HepG2 (cell line): ENCODE measurements around the gene KCNJ2. TPM values are rescaled to one million over a fixed set of nuclear protein-coding genes. Genes with fewer than 3 reads are reported as not detected.

Source experiments
- ATAC-seq: fragments of 200-7000 bp; cut with Tn5 transposase; 3 replicates; pipeline ENCODE4 v1.9.1; 2020; ENCODE audit warnings: mild to moderate bottlenecking, moderate library complexity
- BruUV-seq: library from RNA; stranded (reverse); fragments of 400-500 nt; replicated peaks from 2 replicates; lab custom pipeline; 2021; lab: Mats Ljungman, UMichigan
- CTCF ChIA-PET: fragments of 300-600 bp; formaldehyde crosslinking; extraction: SDS; loops from one replicate; lab custom pipeline; 2021; ENCODE audit warnings: low total read pairs, inconsistent platforms, low intra/inter-chr PET ratio; lab: Yijun Ruan, JAX
- POLR2A ChIA-PET: fragments of 350-600 bp; sonication (Branson Sonifier 250); formaldehyde crosslinking; loops from one replicate; lab custom pipeline; 2020; ENCODE audit warnings: antibody characterized with exemption, inconsistent platforms; lab: Yijun Ruan, JAX
- DNase-seq: peaks from one replicate; pipeline ENCODE4 v3.0.0-alpha.2; 2015; ENCODE audit warnings: low spot score
- FAIRE-seq: peaks from 3 replicates; lab custom pipeline; 2011; peaks lifted over from hg19 to GRCh38; lab: Jason Lieb, UNC
- H2AFZ ChIP-seq: one replicate; pipeline ENCODE4 v1.6.1; 2011; ENCODE audit warnings: low read length, inconsistent platforms
- H3K27ac ChIP-seq: fragments of 300-600 bp; 3 replicates; pipeline ENCODE4 v1.8.0; 2011; ENCODE audit warnings: mixed run types, mild to moderate bottlenecking, mixed read lengths, low read length, inconsistent platforms; ENCODE audit not compliant: insufficient read depth; ENCODE audit errors: extremely low read length
- H3K27me3 ChIP-seq, 2 experiments: fragments of 200-600 bp in 1 of 2; 2 replicates in 1 of 2; 3 replicates in 1 of 2; pipeline versions ENCODE4 v1.6.0 to v1.8.0; 2011; ENCODE audit warnings: low read length in 2 of 2, mild to moderate bottlenecking in 2 of 2, moderate library complexity in 2 of 2, inconsistent platforms in 1 of 2; ENCODE audit not compliant: insufficient read depth in 2 of 2, control insufficient read depth in 1 of 2
- H3K36me3 ChIP-seq, 2 experiments: fragments of 200-600 bp in 1 of 2; replicated peaks in 1 of 2; 2 replicates in 1 of 2; 3 replicates in 1 of 2; pipeline versions ENCODE4 v1.5.1 to v1.8.0; 2011; ENCODE audit warnings: low read length in 2 of 2, inconsistent platforms in 1 of 2; ENCODE audit not compliant: insufficient read depth in 2 of 2, control insufficient read depth in 1 of 2
- H3K4me1 ChIP-seq: 2 replicates; pipeline ENCODE4 v1.5.1; 2012; ENCODE audit warnings: low read length, inconsistent platforms; ENCODE audit not compliant: insufficient read depth
- H3K4me2 ChIP-seq: 2 replicates; pipeline ENCODE4 v1.6.0; 2011; ENCODE audit warnings: low read depth, low read length, inconsistent platforms
- H3K4me3 ChIP-seq, 3 experiments: fragments of 200-600 bp in 1 of 3; sonication (generic), shearing (Covaris generic) in 1 of 3; replicated peaks in 1 of 3; 2 replicates each; pipeline ENCODE4 v1.5.1; 2011 to 2016; ENCODE audit warnings: low read length in 3 of 3, inconsistent platforms in 2 of 3, low read depth in 2 of 3, mild to moderate bottlenecking in 2 of 3, control low read depth in 1 of 3, mixed read lengths in 1 of 3; ENCODE audit not compliant: insufficient read depth in 1 of 3
- H3K79me2 ChIP-seq: one replicate; pipeline ENCODE4 v1.6.1; 2011; ENCODE audit warnings: low read length, inconsistent platforms; ENCODE audit not compliant: insufficient read depth
- H3K9ac ChIP-seq: 2 replicates; pipeline ENCODE4 v1.6.0; 2011; ENCODE audit warnings: mild to moderate bottlenecking, low read depth, low read length, inconsistent platforms; ENCODE audit not compliant: insufficient read depth
- H3K9me3 ChIP-seq: 2 replicates; pipeline ENCODE4 v1.5.1; 2012; ENCODE audit warnings: mild to moderate bottlenecking, low read length
- H4K20me1 ChIP-seq: 2 replicates; pipeline ENCODE4 v1.6.0; 2011; ENCODE audit warnings: inconsistent platforms, mild to moderate bottlenecking, low read length, moderate library complexity; ENCODE audit not compliant: insufficient read depth
- AGO1 ChIP-seq: fragments of 200-400 bp; formaldehyde crosslinking; IDR thresholded peaks from 2 replicates; pipeline ENCODE4 v1.6.1; 2017; ENCODE audit warnings: mild to moderate bottlenecking, low read depth, low read length, moderate library complexity; ENCODE audit not compliant: poor library complexity, severe bottlenecking
- HOXA7 ChIP-seq: sonication (generic); formaldehyde crosslinking; IDR thresholded peaks from 2 replicates; pipeline ENCODE4 v1.8.1; 2022; ENCODE audit warnings: mild to moderate bottlenecking, missing genetic modification reagents, moderate library complexity
- JUNB ChIP-seq: sonication (generic); formaldehyde crosslinking; IDR thresholded peaks from 2 replicates; pipeline ENCODE4 v1.8.0; 2022; ENCODE audit warnings: missing genetic modification reagents, mild to moderate bottlenecking, borderline replicate concordance
- YEATS2 ChIP-seq: sonication (generic); formaldehyde crosslinking; IDR thresholded peaks from 2 replicates; pipeline ENCODE4 v1.4.0; 2020; ENCODE audit warnings: missing genetic modification reagents, borderline replicate concordance
- ZEB1 ChIP-seq: IDR thresholded peaks from 2 replicates; pipeline ENCODE4 v1.6.1; 2012; ENCODE audit warnings: mild to moderate bottlenecking, low read depth, inconsistent platforms; ENCODE audit not compliant: insufficient replicate concordance
- WGBS: methylation state at CpG from one replicate; pipeline ENCODE4 v1.1.6; 2017; ENCODE audit warnings: low lambda C conversion rate; 5-methylcytosine and 5-hydroxymethylcytosine counted together
- in situ Hi-C: cut with HindIII; loops from 2 replicates; pipeline ENCODE4 v1.10.0; 2017; ENCODE audit warnings: low pct_unique_long_range_greater_than_20kb; ENCODE audit not compliant: extremely low pct_ligation_motif_present
- intact Hi-C: fragments of 100-400 bp; cut with micrococcal nuclease; formaldehyde crosslinking; loops from one replicate; pipeline ENCODE4 v1.10.0; 2022; ENCODE audit not compliant: unreplicated experiment
- polyA plus RNA-seq, 8 experiments: library from polyadenylated mRNA; depleted of rRNA in 3 of 8; stranded (reverse) in 7 of 8; unstranded in 1 of 8; fragments of >200 nt; fragmentation: Illumina TruSeq in 4 of 8; extraction: Trizol in 4 of 8; gene quantifications; 2 replicates each; pipeline versions ENCODE4 v1.2.1 to v1.2.3, GENCODE V29; 2011 to 2016; ENCODE audit warnings: low read depth in 4 of 8, missing spikeins in 1 of 8, mixed read lengths in 1 of 8; ENCODE audit not compliant: insufficient read depth in 1 of 8
- total RNA-seq, 5 experiments: library from RNA; depleted of rRNA; stranded (reverse); fragments of >200 nt; fragmentation: Illumina TruSeq; extraction: Trizol; gene quantifications; 2 replicates each; pipeline ENCODE4 v1.2.3, GENCODE V29; 2016; ENCODE audit warnings: low read depth in 1 of 5
- TF ChIP-seq, protein P1 (sequence below): sonication (generic); formaldehyde crosslinking; IDR thresholded peaks from 2 replicates; pipeline ENCODE4 v1.5.1; 2020; ENCODE audit warnings: missing genetic modification reagents, mild to moderate bottlenecking, borderline replicate concordance
- TF ChIP-seq, protein P2 (sequence below): sonication (generic); formaldehyde crosslinking; IDR thresholded peaks from 2 replicates; pipeline ENCODE4 v1.5.0; 2020; ENCODE audit warnings: missing genetic modification reagents
- TF ChIP-seq, protein P3 (sequence below): sonication (generic); formaldehyde crosslinking; IDR thresholded peaks from 2 replicates; pipeline ENCODE4 v1.5.1; 2020; ENCODE audit warnings: mild to moderate bottlenecking, missing genetic modification reagents, moderate library complexity
- TF ChIP-seq, protein P4 (sequence below): sonication (generic); formaldehyde crosslinking; IDR thresholded peaks from 2 replicates; pipeline ENCODE4 v1.4.0; 2020; ENCODE audit warnings: mild to moderate bottlenecking, missing genetic modification reagents
- TF ChIP-seq, protein P5 (sequence below): sonication (generic); formaldehyde crosslinking; IDR thresholded peaks from 2 replicates; pipeline ENCODE4 v1.9.0; 2021; ENCODE audit warnings: missing genetic modification reagents, borderline replicate concordance
- TF ChIP-seq, protein P6 (sequence below): sonication (generic); formaldehyde crosslinking; IDR thresholded peaks from 2 replicates; pipeline ENCODE4 v1.4.0; 2020; ENCODE audit warnings: missing genetic modification reagents

KCNJ2 gene
- total and polyA plus RNA-seq, 2 of the 13 experiments (the other 11 are each of a cell fraction or from before 2014, with no cell fraction given) = not detected

DNA sequence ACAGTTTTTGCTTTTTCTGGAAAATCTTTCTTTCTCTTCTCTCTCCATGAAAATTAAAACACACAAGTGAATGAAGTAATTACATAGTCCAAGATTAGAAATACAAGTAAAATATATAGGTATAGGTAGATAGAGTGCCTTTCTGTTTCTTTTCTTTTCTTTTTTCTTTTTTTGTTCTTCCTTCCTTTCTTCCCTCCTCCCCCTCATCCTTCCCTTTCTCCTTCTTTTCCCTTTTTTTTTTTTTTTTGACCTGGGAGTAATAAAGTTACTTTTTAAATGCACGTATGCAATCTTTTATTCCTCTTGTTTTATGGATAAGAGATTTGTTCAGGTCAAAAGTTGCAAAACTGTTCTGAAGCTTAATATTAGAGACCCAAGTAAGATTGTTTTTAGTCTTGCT is 34.6 kb upstream of the KCNJ2 start:
- intact Hi-C loops = no loop called here
- FAIRE-seq (no peak), DNase-seq (no peak), ATAC-seq (no peak)
- H2AFZ ChIP-seq = no peak overlapping the region
- no peak overlapping the region for H3K4me2 ChIP-seq
- CTCF ChIA-PET = no interaction called here
- BruUV-seq = no TSS peak
- POLR2A ChIA-PET = no interaction called here
- H3K27me3 ChIP-seq = no peaks in the 10 kb centered on the region
- no peaks in the 10 kb centered on the region for H4K20me1 ChIP-seq
- in situ Hi-C loops = no loop called here
- H3K9ac ChIP-seq = no peak overlapping the region
- H3K4me3 ChIP-seq = no peak overlapping the region
- H3K4me1 ChIP-seq = no peaks in the 10 kb centered on the region
- no peaks in the 10 kb centered on the region for H3K9me3 ChIP-seq
- no peaks in the 10 kb centered on the region for H3K36me3 ChIP-seq
- H3K79me2 ChIP-seq = no peaks in the 10 kb centered on the region
- 27% methylated on average over 1 of the region's 1 CpG for WGBS
- H3K27ac ChIP-seq = no peak overlapping the region
- TF ChIP-seq, protein P1, sequence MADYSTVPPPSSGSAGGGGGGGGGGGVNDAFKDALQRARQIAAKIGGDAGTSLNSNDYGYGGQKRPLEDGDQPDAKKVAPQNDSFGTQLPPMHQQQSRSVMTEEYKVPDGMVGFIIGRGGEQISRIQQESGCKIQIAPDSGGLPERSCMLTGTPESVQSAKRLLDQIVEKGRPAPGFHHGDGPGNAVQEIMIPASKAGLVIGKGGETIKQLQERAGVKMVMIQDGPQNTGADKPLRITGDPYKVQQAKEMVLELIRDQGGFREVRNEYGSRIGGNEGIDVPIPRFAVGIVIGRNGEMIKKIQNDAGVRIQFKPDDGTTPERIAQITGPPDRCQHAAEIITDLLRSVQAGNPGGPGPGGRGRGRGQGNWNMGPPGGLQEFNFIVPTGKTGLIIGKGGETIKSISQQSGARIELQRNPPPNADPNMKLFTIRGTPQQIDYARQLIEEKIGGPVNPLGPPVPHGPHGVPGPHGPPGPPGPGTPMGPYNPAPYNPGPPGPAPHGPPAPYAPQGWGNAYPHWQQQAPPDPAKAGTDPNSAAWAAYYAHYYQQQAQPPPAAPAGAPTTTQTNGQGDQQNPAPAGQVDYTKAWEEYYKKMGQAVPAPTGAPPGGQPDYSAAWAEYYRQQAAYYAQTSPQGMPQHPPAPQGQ (CRISPR knock-in tag) = no peak
- TF ChIP-seq, protein P2, sequence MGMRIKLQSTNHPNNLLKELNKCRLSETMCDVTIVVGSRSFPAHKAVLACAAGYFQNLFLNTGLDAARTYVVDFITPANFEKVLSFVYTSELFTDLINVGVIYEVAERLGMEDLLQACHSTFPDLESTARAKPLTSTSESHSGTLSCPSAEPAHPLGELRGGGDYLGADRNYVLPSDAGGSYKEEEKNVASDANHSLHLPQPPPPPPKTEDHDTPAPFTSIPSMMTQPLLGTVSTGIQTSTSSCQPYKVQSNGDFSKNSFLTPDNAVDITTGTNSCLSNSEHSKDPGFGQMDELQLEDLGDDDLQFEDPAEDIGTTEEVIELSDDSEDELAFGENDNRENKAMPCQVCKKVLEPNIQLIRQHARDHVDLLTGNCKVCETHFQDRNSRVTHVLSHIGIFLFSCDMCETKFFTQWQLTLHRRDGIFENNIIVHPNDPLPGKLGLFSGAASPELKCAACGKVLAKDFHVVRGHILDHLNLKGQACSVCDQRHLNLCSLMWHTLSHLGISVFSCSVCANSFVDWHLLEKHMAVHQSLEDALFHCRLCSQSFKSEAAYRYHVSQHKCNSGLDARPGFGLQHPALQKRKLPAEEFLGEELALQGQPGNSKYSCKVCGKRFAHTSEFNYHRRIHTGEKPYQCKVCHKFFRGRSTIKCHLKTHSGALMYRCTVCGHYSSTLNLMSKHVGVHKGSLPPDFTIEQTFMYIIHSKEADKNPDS (CRISPR knock-in tag) = no peak
- TF ChIP-seq, protein P3, sequence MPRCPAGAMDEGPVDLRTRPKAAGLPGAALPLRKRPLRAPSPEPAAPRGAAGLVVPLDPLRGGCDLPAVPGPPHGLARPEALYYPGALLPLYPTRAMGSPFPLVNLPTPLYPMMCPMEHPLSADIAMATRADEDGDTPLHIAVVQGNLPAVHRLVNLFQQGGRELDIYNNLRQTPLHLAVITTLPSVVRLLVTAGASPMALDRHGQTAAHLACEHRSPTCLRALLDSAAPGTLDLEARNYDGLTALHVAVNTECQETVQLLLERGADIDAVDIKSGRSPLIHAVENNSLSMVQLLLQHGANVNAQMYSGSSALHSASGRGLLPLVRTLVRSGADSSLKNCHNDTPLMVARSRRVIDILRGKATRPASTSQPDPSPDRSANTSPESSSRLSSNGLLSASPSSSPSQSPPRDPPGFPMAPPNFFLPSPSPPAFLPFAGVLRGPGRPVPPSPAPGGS (CRISPR knock-in tag) = no peak
- TF ChIP-seq, protein P4, sequence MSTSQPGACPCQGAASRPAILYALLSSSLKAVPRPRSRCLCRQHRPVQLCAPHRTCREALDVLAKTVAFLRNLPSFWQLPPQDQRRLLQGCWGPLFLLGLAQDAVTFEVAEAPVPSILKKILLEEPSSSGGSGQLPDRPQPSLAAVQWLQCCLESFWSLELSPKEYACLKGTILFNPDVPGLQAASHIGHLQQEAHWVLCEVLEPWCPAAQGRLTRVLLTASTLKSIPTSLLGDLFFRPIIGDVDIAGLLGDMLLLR (CRISPR knock-in tag) = no peak
- TF ChIP-seq, protein P5, sequence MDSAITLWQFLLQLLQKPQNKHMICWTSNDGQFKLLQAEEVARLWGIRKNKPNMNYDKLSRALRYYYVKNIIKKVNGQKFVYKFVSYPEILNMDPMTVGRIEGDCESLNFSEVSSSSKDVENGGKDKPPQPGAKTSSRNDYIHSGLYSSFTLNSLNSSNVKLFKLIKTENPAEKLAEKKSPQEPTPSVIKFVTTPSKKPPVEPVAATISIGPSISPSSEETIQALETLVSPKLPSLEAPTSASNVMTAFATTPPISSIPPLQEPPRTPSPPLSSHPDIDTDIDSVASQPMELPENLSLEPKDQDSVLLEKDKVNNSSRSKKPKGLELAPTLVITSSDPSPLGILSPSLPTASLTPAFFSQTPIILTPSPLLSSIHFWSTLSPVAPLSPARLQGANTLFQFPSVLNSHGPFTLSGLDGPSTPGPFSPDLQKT (CRISPR knock-in tag) = no peak
- TF ChIP-seq, protein P6, sequence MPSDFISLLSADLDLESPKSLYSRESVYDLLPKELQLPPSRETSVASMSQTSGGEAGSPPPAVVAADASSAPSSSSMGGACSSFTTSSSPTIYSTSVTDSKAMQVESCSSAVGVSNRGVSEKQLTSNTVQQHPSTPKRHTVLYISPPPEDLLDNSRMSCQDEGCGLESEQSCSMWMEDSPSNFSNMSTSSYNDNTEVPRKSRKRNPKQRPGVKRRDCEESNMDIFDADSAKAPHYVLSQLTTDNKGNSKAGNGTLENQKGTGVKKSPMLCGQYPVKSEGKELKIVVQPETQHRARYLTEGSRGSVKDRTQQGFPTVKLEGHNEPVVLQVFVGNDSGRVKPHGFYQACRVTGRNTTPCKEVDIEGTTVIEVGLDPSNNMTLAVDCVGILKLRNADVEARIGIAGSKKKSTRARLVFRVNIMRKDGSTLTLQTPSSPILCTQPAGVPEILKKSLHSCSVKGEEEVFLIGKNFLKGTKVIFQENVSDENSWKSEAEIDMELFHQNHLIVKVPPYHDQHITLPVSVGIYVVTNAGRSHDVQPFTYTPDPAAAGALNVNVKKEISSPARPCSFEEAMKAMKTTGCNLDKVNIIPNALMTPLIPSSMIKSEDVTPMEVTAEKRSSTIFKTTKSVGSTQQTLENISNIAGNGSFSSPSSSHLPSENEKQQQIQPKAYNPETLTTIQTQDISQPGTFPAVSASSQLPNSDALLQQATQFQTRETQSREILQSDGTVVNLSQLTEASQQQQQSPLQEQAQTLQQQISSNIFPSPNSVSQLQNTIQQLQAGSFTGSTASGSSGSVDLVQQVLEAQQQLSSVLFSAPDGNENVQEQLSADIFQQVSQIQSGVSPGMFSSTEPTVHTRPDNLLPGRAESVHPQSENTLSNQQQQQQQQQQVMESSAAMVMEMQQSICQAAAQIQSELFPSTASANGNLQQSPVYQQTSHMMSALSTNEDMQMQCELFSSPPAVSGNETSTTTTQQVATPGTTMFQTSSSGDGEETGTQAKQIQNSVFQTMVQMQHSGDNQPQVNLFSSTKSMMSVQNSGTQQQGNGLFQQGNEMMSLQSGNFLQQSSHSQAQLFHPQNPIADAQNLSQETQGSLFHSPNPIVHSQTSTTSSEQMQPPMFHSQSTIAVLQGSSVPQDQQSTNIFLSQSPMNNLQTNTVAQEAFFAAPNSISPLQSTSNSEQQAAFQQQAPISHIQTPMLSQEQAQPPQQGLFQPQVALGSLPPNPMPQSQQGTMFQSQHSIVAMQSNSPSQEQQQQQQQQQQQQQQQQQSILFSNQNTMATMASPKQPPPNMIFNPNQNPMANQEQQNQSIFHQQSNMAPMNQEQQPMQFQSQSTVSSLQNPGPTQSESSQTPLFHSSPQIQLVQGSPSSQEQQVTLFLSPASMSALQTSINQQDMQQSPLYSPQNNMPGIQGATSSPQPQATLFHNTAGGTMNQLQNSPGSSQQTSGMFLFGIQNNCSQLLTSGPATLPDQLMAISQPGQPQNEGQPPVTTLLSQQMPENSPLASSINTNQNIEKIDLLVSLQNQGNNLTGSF (CRISPR knock-in tag) = no peak
- TF ChIP-seq HOXA7 (CRISPR knock-in tag) (no peak), AGO1 (no peak), ZEB1 (no peak), YEATS2 (CRISPR knock-in tag) (no peak), JUNB (CRISPR knock-in tag) (no peak)
